ENCODE data around the gene SERTAD3. TPM values are rescaled to one million over a fixed set of nuclear protein-coding genes. Genes with fewer than 3 reads are reported as not detected.
"Not testable (repeated sequence)": the region's sequence is repeated elsewhere in the genome, so short reads cannot be mapped to it uniquely, and the experiment has no call there.

SERTAD3 gene
- 31.4 and 33.4 TPM in 2 replicates for total RNA-seq
- long read RNA-seq, transcript SERTAD3-201 (2 exons, 1,734 nt), result major isoform, 23 of 24 reads
- long read RNA-seq, partial matches to known transcripts, result 0 of 24 reads
- long read RNA-seq, other reads (novel, unspliced or antisense), result 1 of 24 reads

GRCh38 chr19:40444000-40444824 is at the start of gene SERTAD3:
Gene SERTAD3, minus strand, starts transcription at chr19:40444335. Its CDS starts 2,255 bp downstream, at chr19:40442080.
- Mint-ChIP-seq H3K4me1 (ENCODE audit: unreplicated experiment) (peaks cover 27% of the 10 kb centered on the region), H3K4me3 (ENCODE audit: unreplicated experiment) (peak within 1 kb of the TSS; percentile 100), H3K27ac (ENCODE audit: unreplicated experiment) (peak within 1 kb of the TSS; percentile 99), H3K36me3 (ENCODE audit: unreplicated experiment) (peaks cover 8% of the 10 kb centered on the region), H3K27me3 (ENCODE audit: unreplicated experiment) (no peaks in the 10 kb centered on the region), H3K9me3 (ENCODE audit: unreplicated experiment) (no peaks in the 10 kb centered on the region)
- TF ChIP-seq CTCF (IDR thresholded peaks at IDR 0.05), result no peak
- DNase-seq (ENCODE audit: extremely low spot score, unreplicated experiment), result peak; percentile 99

- no peak overlapping the region for H3K4me3 Mint-ChIP-seq (ENCODE audit: unreplicated experiment)
- no peak for TF ChIP-seq CTCF (IDR thresholded peaks at IDR 0.05)
- H3K36me3 Mint-ChIP-seq (ENCODE audit: unreplicated experiment), result no peaks in the 10 kb centered on the region
- DNase-seq (ENCODE audit: extremely low spot score, unreplicated experiment), result no peak
- H3K27ac Mint-ChIP-seq (ENCODE audit: unreplicated experiment), result no peak overlapping the region
- no peaks in the 10 kb centered on the region for H3K4me1 Mint-ChIP-seq (ENCODE audit: unreplicated experiment)
- peaks cover 30% of the 10 kb centered on the region for H3K27me3 Mint-ChIP-seq (ENCODE audit: unreplicated experiment)
- H3K9me3 Mint-ChIP-seq (ENCODE audit: unreplicated experiment), result no peaks in the 10 kb centered on the region
These were observed 49.6 kb upstream of the SERTAD3 start for GRCh38 chr19:40493778-40494177.

GRCh38 chr19:40492274-40492673 is 48.1 kb upstream of the SERTAD3 start:
- DNase-seq (ENCODE audit: extremely low spot score, unreplicated experiment), result no peak
- no peaks in the 10 kb centered on the region for H3K9me3 Mint-ChIP-seq (ENCODE audit: unreplicated experiment)
- peaks cover 36% of the 10 kb centered on the region for H3K27me3 Mint-ChIP-seq (ENCODE audit: unreplicated experiment)
- no peak for TF ChIP-seq CTCF (IDR thresholded peaks at IDR 0.05)
- H3K4me3 Mint-ChIP-seq (ENCODE audit: unreplicated experiment), result no peak overlapping the region
- H3K27ac Mint-ChIP-seq (ENCODE audit: unreplicated experiment), result no peak overlapping the region
- H3K4me1 Mint-ChIP-seq (ENCODE audit: unreplicated experiment), result peaks cover 5% of the 10 kb centered on the region
- H3K36me3 Mint-ChIP-seq (ENCODE audit: unreplicated experiment), result no peaks in the 10 kb centered on the region

GRCh38 chr19:40489882-40490230 is 45.7 kb upstream of the SERTAD3 start:
- TF ChIP-seq CTCF (IDR thresholded peaks at IDR 0.05), result no peak
- Mint-ChIP-seq H3K27ac (ENCODE audit: unreplicated experiment) (no peak overlapping the region), H3K4me3 (ENCODE audit: unreplicated experiment) (no peak overlapping the region), H3K4me1 (ENCODE audit: unreplicated experiment) (peaks cover 5% of the 10 kb centered on the region), H3K9me3 (ENCODE audit: unreplicated experiment) (no peaks in the 10 kb centered on the region), H3K27me3 (ENCODE audit: unreplicated experiment) (peaks cover 33% of the 10 kb centered on the region), H3K36me3 (ENCODE audit: unreplicated experiment) (no peaks in the 10 kb centered on the region)
- DNase-seq (ENCODE audit: extremely low spot score, unreplicated experiment), result no peak

- H3K9me3 Mint-ChIP-seq (ENCODE audit: unreplicated experiment), result no peaks in the 10 kb centered on the region
- no peak overlapping the region for H3K27ac Mint-ChIP-seq (ENCODE audit: unreplicated experiment)
- H3K36me3 Mint-ChIP-seq (ENCODE audit: unreplicated experiment), result no peaks in the 10 kb centered on the region
- no peak overlapping the region for H3K4me3 Mint-ChIP-seq (ENCODE audit: unreplicated experiment)
- no peak for DNase-seq (ENCODE audit: extremely low spot score, unreplicated experiment)
- peaks cover 32% of the 10 kb centered on the region for H3K27me3 Mint-ChIP-seq (ENCODE audit: unreplicated experiment)
- peaks cover 5% of the 10 kb centered on the region for H3K4me1 Mint-ChIP-seq (ENCODE audit: unreplicated experiment)
- TF ChIP-seq CTCF (IDR thresholded peaks at IDR 0.05), result no peak
These were observed 41.9 kb upstream of the SERTAD3 start for GRCh38 chr19:40486017-40486416.

GRCh38 chr19:40475878-40476644 is 31.9 kb upstream of the SERTAD3 start:
- H3K27ac Mint-ChIP-seq (ENCODE audit: unreplicated experiment); H3K4me3 Mint-ChIP-seq (ENCODE audit: unreplicated experiment); H3K36me3 Mint-ChIP-seq (ENCODE audit: unreplicated experiment); H3K4me1 Mint-ChIP-seq (ENCODE audit: unreplicated experiment); DNase-seq (ENCODE audit: extremely low spot score, unreplicated experiment); H3K9me3 Mint-ChIP-seq (ENCODE audit: unreplicated experiment): not testable (repeated sequence)
- peaks cover 11% of the 10 kb centered on the region for H3K27me3 Mint-ChIP-seq (ENCODE audit: unreplicated experiment)
